Right kidney (tissue), 1 donor: Measurements from ENCODE around the gene NARS2.

ENCODE experiments used
- DNase-seq: peaks from one replicate; pipeline ENCODE4 v3.0.0-alpha.2; 2016

NARS2 gene

GRCh38 chr11:78438298-78438975, 136.2 kb downstream of the NARS2 start:
- DNase-seq = no peak

GRCh38 chr11:78432956-78433355, 141.7 kb downstream of the NARS2 start:
- DNase-seq = no peak

DNA sequence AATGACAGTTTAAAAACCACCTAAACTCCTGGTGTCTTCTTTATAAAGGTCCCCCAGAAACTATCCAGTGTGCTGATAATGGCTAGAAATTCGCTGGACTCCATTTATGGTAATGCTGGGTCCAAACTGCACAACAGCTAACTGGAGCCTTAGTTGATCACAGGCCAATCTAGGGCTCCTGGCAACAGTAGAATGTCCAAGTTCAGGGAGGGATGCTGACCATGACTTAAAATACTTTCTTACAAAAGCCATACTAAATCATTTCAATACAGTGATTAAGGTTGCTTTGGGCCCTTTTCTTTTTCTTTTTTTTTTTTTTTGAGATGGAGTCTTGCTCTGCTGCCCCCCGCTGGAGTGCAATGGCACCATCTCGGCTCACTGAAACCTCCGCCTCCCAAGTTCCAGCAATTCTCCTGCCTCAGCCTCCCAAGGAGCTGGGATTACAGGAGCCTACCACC, 142.6 kb downstream of the NARS2 start:
- DNase-seq = no peak

DNA sequence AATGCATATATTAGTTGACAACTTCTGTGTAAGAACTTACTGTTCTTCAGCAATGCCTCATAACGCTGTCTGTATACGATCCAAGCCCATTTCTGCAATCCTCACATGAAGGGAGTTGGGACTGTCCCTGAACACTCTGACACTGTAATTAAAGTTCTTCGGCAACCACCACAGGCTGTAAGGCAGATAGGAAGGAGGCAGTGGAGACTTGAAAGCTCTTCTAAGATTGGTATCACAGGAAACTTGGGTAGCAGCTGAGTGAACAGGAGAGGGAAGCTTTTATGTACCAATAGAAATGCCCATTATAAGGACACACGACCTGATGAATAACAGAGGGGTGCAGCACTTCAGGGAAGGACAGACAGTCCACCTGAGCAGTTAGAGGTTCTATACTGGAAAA, 145.0 kb downstream of the NARS2 start:
- DNase-seq = no peak

- no peak for DNase-seq
These were observed 145.5 kb downstream of the NARS2 start for GRCh38 chr11:78429209-78429608.

DNA sequence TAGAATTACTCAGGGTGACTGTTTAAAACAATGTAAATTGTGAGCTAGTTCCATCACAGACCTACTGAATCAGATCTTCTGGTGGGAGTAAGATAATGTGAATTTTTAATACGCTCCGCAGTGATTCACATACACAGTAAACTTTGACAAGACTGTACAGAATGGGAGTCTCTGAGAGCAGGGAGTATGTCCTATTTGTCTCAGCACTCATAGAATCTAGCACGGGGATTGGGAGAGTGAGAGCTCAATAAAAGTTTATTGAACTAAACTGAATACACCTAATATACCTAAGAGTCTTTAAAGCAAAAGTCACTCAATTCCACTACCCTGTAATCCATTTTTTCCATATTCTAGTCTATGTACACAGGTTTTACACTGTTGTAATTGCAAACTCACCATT, 145.9 kb downstream of the NARS2 start:
- DNase-seq = no peak

- DNase-seq = no peak
These were observed 146.4 kb downstream of the NARS2 start for GRCh38 chr11:78428266-78428636.

GRCh38 chr11:78427615-78428265, 146.9 kb downstream of the NARS2 start:
- no peak for DNase-seq

- DNase-seq = no peak
These were observed 147.8 kb downstream of the NARS2 start for GRCh38 chr11:78426845-78427244.

DNA sequence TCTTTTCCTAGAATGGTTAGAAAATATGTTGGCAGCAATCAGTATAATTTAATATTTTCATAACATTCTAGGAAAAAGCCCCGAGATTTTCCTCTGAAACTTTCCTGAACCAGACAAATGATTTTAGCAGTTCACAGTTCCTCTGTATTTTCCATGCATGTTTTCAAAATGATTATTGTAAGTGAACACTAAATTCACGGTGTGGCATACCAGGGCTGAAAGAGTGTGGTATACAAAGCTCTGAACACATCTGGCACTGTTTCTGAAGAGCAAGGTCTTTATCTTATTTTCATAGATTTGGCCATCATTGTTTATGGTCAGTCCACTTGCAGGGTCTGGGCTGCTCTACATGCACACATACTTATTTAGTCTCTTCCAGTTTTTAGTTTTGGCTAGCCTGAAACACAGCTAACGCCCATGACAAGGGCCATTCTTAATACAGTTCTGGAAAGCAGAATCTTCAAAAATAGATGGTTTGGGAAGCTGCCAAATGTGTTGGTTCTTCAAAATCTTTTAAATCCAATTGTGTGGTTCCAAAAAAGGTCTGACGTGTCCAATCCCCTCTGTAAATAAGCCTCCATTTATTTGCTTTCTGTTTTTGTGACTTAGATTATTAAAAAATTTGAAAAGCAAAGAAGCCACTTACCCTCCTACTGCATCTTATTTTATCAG, 149.1 kb downstream of the NARS2 start:
- no peak for DNase-seq

DNA sequence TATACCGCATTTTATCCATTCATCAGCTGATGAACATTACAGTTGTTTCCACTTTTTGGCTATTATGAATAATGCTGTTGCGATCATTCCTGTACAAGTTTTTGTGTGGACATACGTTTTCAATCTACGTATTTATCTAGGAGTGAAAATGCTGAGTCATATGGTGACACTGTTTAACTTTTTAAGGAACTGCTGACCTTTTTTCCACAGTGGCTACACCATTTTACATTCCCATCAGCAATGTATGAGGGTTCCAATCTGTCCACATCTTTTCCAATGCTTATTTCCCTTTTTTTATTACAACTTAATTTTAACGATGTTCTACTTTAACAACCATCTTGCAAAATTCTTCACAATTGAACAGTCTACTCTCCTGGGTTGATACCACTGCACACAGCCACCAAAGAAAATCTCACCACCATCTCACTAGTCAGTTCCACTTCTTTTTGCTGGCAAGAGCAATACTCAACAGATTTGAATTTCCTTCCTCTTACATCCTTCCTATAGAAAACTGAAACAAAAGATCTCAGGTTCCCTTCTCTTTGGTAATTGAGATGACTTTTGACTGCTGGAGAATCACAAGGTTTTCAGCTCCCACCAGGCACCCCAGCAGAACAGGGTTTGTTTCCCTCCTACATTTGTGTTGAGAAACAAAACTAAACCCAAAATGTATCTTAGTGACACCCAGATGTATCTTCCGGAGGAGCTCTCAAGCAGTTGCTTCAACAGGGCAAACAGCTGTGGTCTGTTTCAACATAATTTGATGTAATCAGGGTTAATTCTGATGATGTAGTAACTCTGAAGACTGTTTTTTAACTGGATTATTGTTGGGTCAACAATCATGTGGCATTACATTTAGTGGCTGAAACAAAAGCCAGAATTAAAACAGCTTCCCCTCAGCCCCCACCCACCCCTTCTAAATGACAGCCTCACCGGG, 150.1 kb downstream of the NARS2 start:
- no peak for DNase-seq

- DNase-seq = no peak
These were observed 151.4 kb downstream of the NARS2 start for GRCh38 chr11:78423241-78423640.

- no peak for DNase-seq
These were observed 153.9 kb downstream of the NARS2 start for GRCh38 chr11:78420796-78421209.

GRCh38 chr11:78420255-78420764, 154.4 kb downstream of the NARS2 start:
- DNase-seq = peak; percentile 71

GRCh38 chr11:78419327-78419726, 155.3 kb downstream of the NARS2 start:
- DNase-seq = peak; percentile 21

DNA sequence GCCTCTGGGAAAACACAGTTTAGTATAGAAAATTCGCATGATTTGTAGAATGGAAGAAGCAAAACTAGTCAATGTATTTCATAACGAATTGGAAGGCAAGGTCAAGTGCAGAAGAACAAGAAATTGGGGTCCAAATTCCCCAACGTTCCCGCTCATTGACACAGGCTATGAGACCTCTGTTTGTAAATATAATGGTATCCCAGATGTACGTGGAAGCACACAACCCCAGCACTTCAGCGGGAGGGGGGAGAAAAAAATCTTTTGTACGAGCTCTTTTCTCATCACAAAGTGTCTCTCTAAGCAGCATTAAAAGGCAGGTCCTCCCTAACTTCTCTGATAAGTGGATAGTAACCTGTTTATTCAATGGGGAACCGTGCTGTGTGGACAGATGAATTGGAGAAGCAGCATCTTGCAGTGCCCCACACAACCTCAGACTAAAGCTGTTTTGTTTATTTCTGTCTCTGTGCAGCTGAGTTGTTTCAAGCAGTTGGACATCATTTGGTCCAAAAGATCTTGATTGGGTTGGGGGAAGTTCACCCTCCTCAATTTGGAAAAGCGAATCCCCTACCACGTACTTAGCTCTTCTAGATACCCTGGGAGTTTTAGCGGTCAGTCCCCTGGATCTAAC, 156.0 kb downstream of the NARS2 start:
- peak; percentile 47 for DNase-seq

DNA sequence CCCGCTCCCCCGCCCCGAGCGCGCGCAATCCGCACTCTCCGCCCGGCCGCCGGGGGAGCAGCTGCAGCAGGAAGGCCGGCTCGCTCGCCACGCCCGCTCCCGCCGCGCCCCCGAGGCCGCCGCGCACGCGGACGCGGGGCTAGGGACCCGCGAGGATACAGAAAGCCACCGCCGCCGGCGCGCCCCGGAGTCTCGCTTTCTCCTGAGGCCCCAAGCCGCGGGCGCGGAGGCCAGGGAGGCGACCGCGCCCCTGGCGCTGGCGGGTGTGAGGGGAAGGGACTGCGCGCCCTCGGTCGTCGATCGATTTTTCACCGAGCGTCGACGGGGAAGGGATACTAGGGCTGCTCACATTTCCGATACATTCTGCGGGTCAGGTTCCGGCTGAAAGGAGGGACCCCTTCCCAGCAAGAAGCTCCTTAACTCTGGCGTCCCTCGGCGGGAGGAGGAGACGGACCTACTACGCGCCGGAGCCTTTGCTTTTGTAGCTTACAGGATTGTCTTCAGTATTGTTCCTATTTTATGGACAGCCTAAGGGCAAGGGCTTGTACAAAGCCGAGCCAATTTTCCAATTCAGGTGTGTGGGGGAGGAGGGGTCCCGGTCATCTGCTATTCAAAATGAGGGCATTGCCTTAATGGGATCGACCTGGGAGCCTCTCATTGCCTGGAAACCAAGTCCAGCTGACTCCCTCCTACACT, 156.6 kb downstream of the NARS2 start:
- DNase-seq = peak; percentile 91

- DNase-seq = peak; percentile 95
These were observed 157.3 kb downstream of the NARS2 start, which contains the start of gene GAB2 for GRCh38 chr11:78417175-78417887. GAB2 (minus strand) TSS chr11:78417820; CDS start chr11:78417720, 100 bp downstream.

DNA sequence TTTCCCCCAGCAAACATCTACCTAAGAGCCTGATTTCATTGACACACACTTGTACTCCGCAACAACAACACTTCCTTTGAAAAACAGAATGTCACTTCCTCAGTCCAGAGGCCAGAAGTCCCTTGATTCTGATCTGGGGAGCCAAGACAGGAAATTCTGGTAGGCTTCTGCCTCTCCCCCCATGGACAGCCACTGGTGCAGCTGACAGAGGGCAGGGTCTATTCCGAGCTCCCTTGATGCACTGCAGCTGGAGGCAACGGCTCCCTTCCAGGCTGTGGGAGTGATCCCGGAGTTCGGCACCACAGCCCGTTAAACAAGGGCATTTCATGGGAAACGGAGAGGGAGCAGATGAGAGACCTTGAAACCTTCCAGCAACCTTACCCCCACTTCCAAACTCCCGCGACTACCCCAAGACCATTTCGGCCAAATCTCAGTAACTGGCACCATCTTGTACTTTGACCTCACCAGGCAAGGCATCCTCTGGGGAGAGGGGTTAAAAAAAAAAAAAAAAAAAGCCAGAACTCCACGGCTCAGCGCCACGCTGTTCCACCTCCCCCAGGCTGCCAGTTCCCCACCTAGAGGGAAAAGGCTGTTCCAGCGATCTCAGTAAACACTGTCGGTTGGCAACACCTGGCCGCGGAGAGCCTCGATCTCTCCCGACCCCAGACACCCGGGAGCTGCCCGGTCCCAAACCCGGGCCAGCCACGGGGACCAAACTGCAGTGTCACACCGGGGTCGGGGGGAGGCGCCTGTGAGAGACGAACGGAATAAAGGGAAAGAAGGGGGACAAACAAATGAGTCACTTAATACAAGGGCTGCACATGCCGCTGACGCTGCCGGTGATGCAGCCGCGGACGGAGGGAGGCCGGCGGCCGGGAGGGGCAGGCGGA, 158.1 kb downstream of the NARS2 start:
- DNase-seq = no peak
